Measurements from ENCODE around the gene SPAG16.

SPAG16 gene

DNA sequence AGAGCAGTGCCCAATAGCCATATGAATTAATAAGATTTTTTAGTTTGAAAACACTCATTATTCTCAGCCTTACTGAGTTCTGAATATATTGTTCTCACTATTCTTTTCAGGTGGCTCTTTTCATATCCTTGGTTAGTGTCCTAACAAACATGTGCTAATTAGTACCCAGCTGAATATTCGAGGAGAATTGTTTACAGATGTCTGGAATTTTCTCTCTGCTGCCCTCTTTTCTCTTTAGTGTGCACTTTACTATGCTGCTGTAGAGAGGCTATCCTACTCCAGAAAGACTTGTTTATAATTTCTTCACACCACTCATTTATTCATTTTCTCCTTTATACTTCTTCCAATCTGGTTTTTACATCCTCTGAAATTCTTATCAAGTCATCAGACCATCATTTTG, 405.3 kb downstream of the SPAG16 start:
- Histone ChIP-seq H3K4me3 (ENCODE audit: low read depth, low read length) (no peak overlapping the region), H3K36me3 (ENCODE audit: control insufficient read depth in 2 of 2, insufficient read depth in 1 of 2, low read length in 2 of 2) (no peaks in the 10 kb centered on the region), H3K4me1 (ENCODE audit: control insufficient read depth, insufficient read depth, low read length) (no peaks in the 10 kb centered on the region), H3K9me3 (ENCODE audit: control insufficient read depth, insufficient read depth, low read depth, low read length) (no peaks in the 10 kb centered on the region), H3K27ac (ENCODE audit: extremely low read depth, low read depth, low read length) (no peak overlapping the region)
- POLR2A ChIA-PET = no interaction called here
- TF ChIP-seq KLF7 (tag by site-specific recombination; IDR thresholded peaks at IDR 0.05; ENCODE audit: borderline replicate concordance) (no peak), ZNF629 (tag by site-specific recombination; IDR thresholded peaks at IDR 0.05) (no peak), PRDM2 (tag by site-specific recombination; IDR thresholded peaks at IDR 0.05; ENCODE audit: borderline replicate concordance) (no peak), ZNF654 (tag by site-specific recombination; IDR thresholded peaks at IDR 0.05; ENCODE audit: low read depth) (no peak), ZNF221 (tag by site-specific recombination; IDR thresholded peaks at IDR 0.05; ENCODE audit: borderline replicate concordance) (no peak), ZNF707 (tag by site-specific recombination; IDR thresholded peaks at IDR 0.05) (no peak), ZNF311 (tag by site-specific recombination; IDR thresholded peaks at IDR 0.05; ENCODE audit: borderline replicate concordance) (no peak), TCF7L2 (IDR thresholded peaks at IDR 0.05; ENCODE audit: borderline replicate concordance, low read depth, low read length) (no peak), ZNF785 (tag by site-specific recombination; IDR thresholded peaks at IDR 0.05) (no peak), ZNF366 (tag by site-specific recombination; conservative IDR thresholded peaks at IDR 0.05) (no peak), ZBTB20 (tag by site-specific recombination; IDR thresholded peaks at IDR 0.05) (no peak), ELK4 (IDR thresholded peaks at IDR 0.05; ENCODE audit: borderline replicate concordance, low read depth, low read length) (no peak), YY2 (tag by site-specific recombination; IDR thresholded peaks at IDR 0.05) (no peak), ZNF560 (tag by site-specific recombination; IDR thresholded peaks at IDR 0.05; ENCODE audit: borderline replicate concordance) (no peak), ZNF747 (tag by site-specific recombination; IDR thresholded peaks at IDR 0.05) (no peak), ZFP41 (tag by site-specific recombination; IDR thresholded peaks at IDR 0.05; ENCODE audit: borderline replicate concordance) (no peak), KLF9 (tag by site-specific recombination; IDR thresholded peaks at IDR 0.05; ENCODE audit: low read depth) (no peak), SETDB1 (IDR thresholded peaks at IDR 0.05; ENCODE audit: insufficient read length, low read length) (no peak)
- TF ChIP-seq, protein P1, sequence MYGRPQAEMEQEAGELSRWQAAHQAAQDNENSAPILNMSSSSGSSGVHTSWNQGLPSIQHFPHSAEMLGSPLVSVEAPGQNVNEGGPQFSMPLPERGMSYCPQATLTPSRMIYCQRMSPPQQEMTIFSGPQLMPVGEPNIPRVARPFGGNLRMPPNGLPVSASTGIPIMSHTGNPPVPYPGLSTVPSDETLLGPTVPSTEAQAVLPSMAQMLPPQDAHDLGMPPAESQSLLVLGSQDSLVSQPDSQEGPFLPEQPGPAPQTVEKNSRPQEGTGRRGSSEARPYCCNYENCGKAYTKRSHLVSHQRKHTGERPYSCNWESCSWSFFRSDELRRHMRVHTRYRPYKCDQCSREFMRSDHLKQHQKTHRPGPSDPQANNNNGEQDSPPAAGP (tag by site-specific recombination; IDR thresholded peaks at IDR 0.05) = no peak
- CTCF ChIA-PET = no interaction called here

GRCh38 chr2:213691351-213691750, 407.1 kb downstream of the SPAG16 start:
- ChIA-PET CTCF (no interaction called here), POLR2A (no interaction called here)
- Histone ChIP-seq H3K4me3 (ENCODE audit: low read depth, low read length) (no peak overlapping the region), H3K36me3 (ENCODE audit: control insufficient read depth in 2 of 2, insufficient read depth in 1 of 2, low read length in 2 of 2) (no peaks in the 10 kb centered on the region), H3K9me3 (ENCODE audit: control insufficient read depth, insufficient read depth, low read depth, low read length) (no peaks in the 10 kb centered on the region), H3K27ac (ENCODE audit: extremely low read depth, low read depth, low read length) (no peak overlapping the region), H3K4me1 (ENCODE audit: control insufficient read depth, insufficient read depth, low read length) (no peaks in the 10 kb centered on the region)
- TF ChIP-seq ZNF549 (tag by site-specific recombination; IDR thresholded peaks at IDR 0.05) (no peak), ZBTB20 (tag by site-specific recombination; IDR thresholded peaks at IDR 0.05) (no peak), ZNF175 (tag by site-specific recombination; IDR thresholded peaks at IDR 0.05) (no peak), ZNF560 (tag by site-specific recombination; IDR thresholded peaks at IDR 0.05; ENCODE audit: borderline replicate concordance) (no peak), ZNF121 (tag by site-specific recombination; IDR thresholded peaks at IDR 0.05) (no peak), ZNF548 (tag by site-specific recombination; IDR thresholded peaks at IDR 0.05) (no peak), OSR2 (tag by site-specific recombination; IDR thresholded peaks at IDR 0.05) (no peak), IKZF3 (tag by site-specific recombination; IDR thresholded peaks at IDR 0.05) (no peak), ZNF837 (tag by site-specific recombination; IDR thresholded peaks at IDR 0.05) (no peak), PRDM1 (tag by site-specific recombination; IDR thresholded peaks at IDR 0.05) (no peak)
